ENCODE results near the gene MTAP.

Gene MTAP

DNA sequence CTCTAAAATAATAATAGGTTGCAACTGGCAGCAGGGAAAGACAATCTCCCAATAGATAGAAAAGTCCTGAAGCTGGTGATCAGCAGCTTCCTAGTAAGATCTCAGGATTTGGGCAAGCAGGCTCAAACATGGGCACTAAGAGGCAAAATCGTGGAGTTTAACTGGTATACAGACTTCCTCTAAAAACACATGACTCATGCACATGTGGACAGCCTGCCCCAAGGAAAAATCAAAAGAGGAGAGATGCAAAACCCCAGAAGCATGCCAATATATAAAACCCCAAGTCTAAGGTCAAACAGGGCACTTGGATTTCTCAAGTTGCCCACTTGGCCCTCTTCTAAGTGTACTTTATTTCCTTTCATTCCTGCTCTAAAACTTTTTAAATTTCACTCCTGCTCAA lies 129.0 kb downstream of the MTAP start:
- 82% methylated on average over 1 of the region's 1 CpG for WGBS
- Histone ChIP-seq H3K27ac (ENCODE audit: low read length, poor library complexity, severe bottlenecking) (no peak overlapping the region), H3K9ac (ENCODE audit: low read length) (no peak overlapping the region), H3K4me2 (ENCODE audit: low read length, poor library complexity, severe bottlenecking) (no peak overlapping the region), H3K9me3 (ENCODE audit: control insufficient read depth, low read length) (no peaks in the 10 kb centered on the region), H2AK5ac (ENCODE audit: low read length, severe bottlenecking) (no peak overlapping the region), H2BK5ac (ENCODE audit: low read depth, low read length, poor library complexity, severe bottlenecking) (no peak overlapping the region), H3K27me3 (ENCODE audit: control insufficient read depth in 1 of 2, insufficient read depth in 1 of 2, low read length in 2 of 2) (no peaks in the 10 kb centered on the region), H3K4me1 (ENCODE audit: control insufficient read depth, insufficient read depth, low read depth, low read length) (no peaks in the 10 kb centered on the region), H2BK15ac (ENCODE audit: low read depth, poor library complexity, severe bottlenecking) (no peak overlapping the region), H4K91ac (ENCODE audit: low read length) (no peak overlapping the region), H3K14ac (ENCODE audit: low read length in 2 of 2) (no peak overlapping the region), H3K4me3 (ENCODE audit: insufficient read depth in 1 of 2, low read depth in 1 of 2, low read length in 2 of 2) (no peak overlapping the region), H3K4ac (ENCODE audit: low read depth in 1 of 2, low read length in 2 of 2) (no peak overlapping the region), H2BK120ac (ENCODE audit: low read depth, low read length) (no peak overlapping the region), H4K8ac (ENCODE audit: low read length) (no peak overlapping the region), H3K18ac (ENCODE audit: low read depth in 1 of 2, low read length in 2 of 2) (no peak overlapping the region), H2BK12ac (ENCODE audit: low read length in 2 of 2) (no peak overlapping the region), H3K79me1 (replicated peaks; ENCODE audit: low read length, poor library complexity, severe bottlenecking) (no peaks in the 10 kb centered on the region), H2AFZ (ENCODE audit: low read depth, low read length) (no peak overlapping the region), H3K36me3 (ENCODE audit: control insufficient read depth in 1 of 2, insufficient read depth in 2 of 2, low read depth in 1 of 2, low read length in 2 of 2) (peaks cover 0 to 7% of the 10 kb centered on the region in 2 experiments), H3K23ac (ENCODE audit: low read length in 2 of 2) (no peak overlapping the region)
- no peak for DNase-seq

GRCh38 chr9:21933281-21933680 lies 130.8 kb downstream of the MTAP start:
- H3K4ac ChIP-seq (ENCODE audit: low read depth in 1 of 2, low read length in 2 of 2) = no peak overlapping the region
- H4K8ac ChIP-seq (ENCODE audit: low read length) = no peak overlapping the region
- H2BK12ac ChIP-seq (ENCODE audit: low read length in 2 of 2) = no peak overlapping the region
- no peak for DNase-seq
- H3K79me1 ChIP-seq (replicated peaks; ENCODE audit: low read length, poor library complexity, severe bottlenecking) = no peaks in the 10 kb centered on the region
- H3K4me2 ChIP-seq (ENCODE audit: low read length, poor library complexity, severe bottlenecking) = no peak overlapping the region
- H3K23ac ChIP-seq (ENCODE audit: low read length in 2 of 2) = no peak overlapping the region
- H2BK5ac ChIP-seq (ENCODE audit: low read depth, low read length, poor library complexity, severe bottlenecking) = no peak overlapping the region
- H4K91ac ChIP-seq (ENCODE audit: low read length) = no peak overlapping the region
- no peak overlapping the region for H2AFZ ChIP-seq (ENCODE audit: low read depth, low read length)
- H2BK120ac ChIP-seq (ENCODE audit: low read depth, low read length) = no peak overlapping the region
- H3K9ac ChIP-seq (ENCODE audit: low read length) = no peak overlapping the region
- H3K14ac ChIP-seq (ENCODE audit: low read length in 2 of 2) = no peak overlapping the region
- H3K9me3 ChIP-seq (ENCODE audit: control insufficient read depth, low read length) = no peaks in the 10 kb centered on the region
- peaks cover 0 to 7% of the 10 kb centered on the region in 2 experiments for H3K36me3 ChIP-seq (ENCODE audit: control insufficient read depth in 1 of 2, insufficient read depth in 2 of 2, low read depth in 1 of 2, low read length in 2 of 2)
- no peak overlapping the region for H3K4me3 ChIP-seq (ENCODE audit: insufficient read depth in 1 of 2, low read depth in 1 of 2, low read length in 2 of 2)
- no peak overlapping the region for H3K27ac ChIP-seq (ENCODE audit: low read length, poor library complexity, severe bottlenecking)
- H3K27me3 ChIP-seq (ENCODE audit: control insufficient read depth in 1 of 2, insufficient read depth in 1 of 2, low read length in 2 of 2) = no peaks in the 10 kb centered on the region
- no peak overlapping the region for H2AK5ac ChIP-seq (ENCODE audit: low read length, severe bottlenecking)
- no peaks in the 10 kb centered on the region for H3K4me1 ChIP-seq (ENCODE audit: control insufficient read depth, insufficient read depth, low read depth, low read length)
- H3K18ac ChIP-seq (ENCODE audit: low read depth in 1 of 2, low read length in 2 of 2) = no peak overlapping the region
- H2BK15ac ChIP-seq (ENCODE audit: low read depth, poor library complexity, severe bottlenecking) = no peak overlapping the region

GRCh38 chr9:21933865-21934264 lies 131.4 kb downstream of the MTAP start:
- no peak overlapping the region for H3K9ac ChIP-seq (ENCODE audit: low read length)
- no peak for DNase-seq
- no peaks in the 10 kb centered on the region for H3K27me3 ChIP-seq (ENCODE audit: control insufficient read depth in 1 of 2, insufficient read depth in 1 of 2, low read length in 2 of 2)
- H3K4ac ChIP-seq (ENCODE audit: low read depth in 1 of 2, low read length in 2 of 2) = no peak overlapping the region
- no peak overlapping the region for H2BK15ac ChIP-seq (ENCODE audit: low read depth, poor library complexity, severe bottlenecking)
- H3K4me2 ChIP-seq (ENCODE audit: low read length, poor library complexity, severe bottlenecking) = no peak overlapping the region
- WGBS = 100% methylated on average over 1 of the region's 2 CpGs
- no peak overlapping the region for H2BK12ac ChIP-seq (ENCODE audit: low read length in 2 of 2)
- no peak overlapping the region for H3K4me3 ChIP-seq (ENCODE audit: insufficient read depth in 1 of 2, low read depth in 1 of 2, low read length in 2 of 2)
- H2AFZ ChIP-seq (ENCODE audit: low read depth, low read length) = no peak overlapping the region
- no peaks in the 10 kb centered on the region for H3K9me3 ChIP-seq (ENCODE audit: control insufficient read depth, low read length)
- no peak overlapping the region for H4K8ac ChIP-seq (ENCODE audit: low read length)
- no peak overlapping the region for H2BK120ac ChIP-seq (ENCODE audit: low read depth, low read length)
- peaks cover 0 to 7% of the 10 kb centered on the region in 2 experiments for H3K36me3 ChIP-seq (ENCODE audit: control insufficient read depth in 1 of 2, insufficient read depth in 2 of 2, low read depth in 1 of 2, low read length in 2 of 2)
- no peak overlapping the region for H2BK5ac ChIP-seq (ENCODE audit: low read depth, low read length, poor library complexity, severe bottlenecking)
- H4K91ac ChIP-seq (ENCODE audit: low read length) = no peak overlapping the region
- H3K23ac ChIP-seq (ENCODE audit: low read length in 2 of 2) = no peak overlapping the region
- no peak overlapping the region for H3K27ac ChIP-seq (ENCODE audit: low read length, poor library complexity, severe bottlenecking)
- no peak overlapping the region for H3K18ac ChIP-seq (ENCODE audit: low read depth in 1 of 2, low read length in 2 of 2)
- no peak overlapping the region for H2AK5ac ChIP-seq (ENCODE audit: low read length, severe bottlenecking)
- no peaks in the 10 kb centered on the region for H3K79me1 ChIP-seq (replicated peaks; ENCODE audit: low read length, poor library complexity, severe bottlenecking)
- no peak overlapping the region for H3K14ac ChIP-seq (ENCODE audit: low read length in 2 of 2)
- H3K4me1 ChIP-seq (ENCODE audit: control insufficient read depth, insufficient read depth, low read depth, low read length) = no peaks in the 10 kb centered on the region

DNA sequence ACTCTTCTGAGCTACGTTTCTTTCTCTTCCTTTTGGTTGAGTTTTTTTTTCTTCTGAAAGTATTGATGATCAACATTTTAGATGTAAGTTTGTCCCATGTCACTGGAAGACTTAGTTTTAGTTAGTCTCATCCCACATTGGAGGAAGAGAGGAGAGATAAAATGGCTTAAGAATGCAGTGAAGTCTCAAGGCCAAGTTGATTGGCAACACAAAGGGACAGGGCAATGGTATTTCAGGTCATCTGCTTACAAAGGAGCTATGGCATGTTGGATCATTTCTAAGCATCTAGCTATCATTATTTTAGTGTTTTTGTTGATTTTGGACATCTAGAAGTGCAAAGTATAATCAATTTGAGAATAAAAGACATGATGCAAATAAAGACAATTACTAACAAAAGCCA lies 133.2 kb downstream of the MTAP start:
- H2AK5ac ChIP-seq (ENCODE audit: low read length, severe bottlenecking) = no peak overlapping the region
- H4K91ac ChIP-seq (ENCODE audit: low read length) = no peak overlapping the region
- H3K79me1 ChIP-seq (replicated peaks; ENCODE audit: low read length, poor library complexity, severe bottlenecking) = no peaks in the 10 kb centered on the region
- no peak for DNase-seq
- H3K23ac ChIP-seq (ENCODE audit: low read length in 2 of 2) = no peak overlapping the region
- H3K4me1 ChIP-seq (ENCODE audit: control insufficient read depth, insufficient read depth, low read depth, low read length) = no peaks in the 10 kb centered on the region
- H2BK5ac ChIP-seq (ENCODE audit: low read depth, low read length, poor library complexity, severe bottlenecking) = no peak overlapping the region
- WGBS = no CpG with 5 or more reads among the region's 1 CpG
- H3K4me3 ChIP-seq (ENCODE audit: insufficient read depth in 1 of 2, low read depth in 1 of 2, low read length in 2 of 2) = no peak overlapping the region
- no peak overlapping the region for H3K14ac ChIP-seq (ENCODE audit: low read length in 2 of 2)
- H2BK15ac ChIP-seq (ENCODE audit: low read depth, poor library complexity, severe bottlenecking) = no peak overlapping the region
- no peak overlapping the region for H3K18ac ChIP-seq (ENCODE audit: low read depth in 1 of 2, low read length in 2 of 2)
- H3K27ac ChIP-seq (ENCODE audit: low read length, poor library complexity, severe bottlenecking) = no peak overlapping the region
- H4K8ac ChIP-seq (ENCODE audit: low read length) = no peak overlapping the region
- H3K4ac ChIP-seq (ENCODE audit: low read depth in 1 of 2, low read length in 2 of 2) = no peak overlapping the region
- H3K36me3 ChIP-seq (ENCODE audit: control insufficient read depth in 1 of 2, insufficient read depth in 2 of 2, low read depth in 1 of 2, low read length in 2 of 2) = peaks cover 0 to 7% of the 10 kb centered on the region in 2 experiments
- no peak overlapping the region for H3K9ac ChIP-seq (ENCODE audit: low read length)
- no peak overlapping the region for H3K4me2 ChIP-seq (ENCODE audit: low read length, poor library complexity, severe bottlenecking)
- no peak overlapping the region for H2BK12ac ChIP-seq (ENCODE audit: low read length in 2 of 2)
- H3K9me3 ChIP-seq (ENCODE audit: control insufficient read depth, low read length) = no peaks in the 10 kb centered on the region
- H2BK120ac ChIP-seq (ENCODE audit: low read depth, low read length) = no peak overlapping the region
- H2AFZ ChIP-seq (ENCODE audit: low read depth, low read length) = no peak overlapping the region
- no peaks in the 10 kb centered on the region for H3K27me3 ChIP-seq (ENCODE audit: control insufficient read depth in 1 of 2, insufficient read depth in 1 of 2, low read length in 2 of 2)

Measured in mesenchymal stem cell (in vitro differentiated cells and primary cell).